Smooth muscle cell (in vitro differentiated cells): ENCODE measurements around the gene STK11. TPM values are rescaled to one million over a fixed set of nuclear protein-coding genes. Genes with fewer than 3 reads are reported as not detected.

Experiments
- DNase-seq: peaks from one replicate; lab custom pipeline; 2025; ENCODE audit not compliant: unreplicated experiment; lab: John Stamatoyannopoulos, UW
- H2AFZ ChIP-seq: fragments of 200-600 bp; sonication (generic); 2 replicates; pipeline ENCODE4 v1.6.0; 2016; ENCODE audit warnings: antibody characterized with exemption, low read depth, mild to moderate bottlenecking
- H3F3A ChIP-seq: fragments of 200-600 bp; sonication (generic); 2 replicates; pipeline ENCODE4 v1.6.0; 2017; ENCODE audit warnings: antibody characterized with exemption, low read depth
- H3K27ac ChIP-seq: fragments of 200-600 bp; sonication (generic); 2 replicates; pipeline ENCODE4 v1.5.1; 2016; ENCODE audit warnings: low read depth, mild to moderate bottlenecking
- H3K27me3 ChIP-seq: fragments of 200-600 bp; sonication (generic); 2 replicates; pipeline ENCODE4 v1.6.1; 2016; ENCODE audit warnings: low read depth, mild to moderate bottlenecking
- H3K36me3 ChIP-seq: fragments of 200-600 bp; sonication (generic); 2 replicates; pipeline ENCODE4 v1.5.1; 2016; ENCODE audit warnings: low read depth
- H3K4me1 ChIP-seq: fragments of 200-600 bp; sonication (generic); 2 replicates; pipeline ENCODE4 v1.5.1; 2016; ENCODE audit warnings: low read depth
- H3K4me2 ChIP-seq: fragments of 200-600 bp; sonication (generic); 2 replicates; pipeline ENCODE4 v1.6.0; 2016; ENCODE audit warnings: mild to moderate bottlenecking
- H3K4me3 ChIP-seq: fragments of 200-600 bp; sonication (generic); 2 replicates; pipeline ENCODE4 v1.5.1; 2016; ENCODE audit warnings: mild to moderate bottlenecking
- H3K79me2 ChIP-seq: fragments of 200-600 bp; sonication (generic); 2 replicates; pipeline ENCODE4 v1.6.0; 2016; ENCODE audit warnings: low read depth, mild to moderate bottlenecking
- H3K9ac ChIP-seq: fragments of 200-600 bp; sonication (generic); 2 replicates; pipeline ENCODE4 v1.6.0; 2016; ENCODE audit warnings: low read depth
- H3K9me3 ChIP-seq: fragments of 200-600 bp; sonication (generic); replicated peaks from 2 replicates; pipeline ENCODE4 v1.5.1; 2016; ENCODE audit warnings: low read depth
- H4K20me1 ChIP-seq: fragments of 200-600 bp; sonication (generic); 2 replicates; pipeline ENCODE4 v1.6.0; 2016; ENCODE audit warnings: low read depth
- CTCF ChIP-seq: fragments of 200-600 bp; sonication (generic); IDR thresholded peaks from 2 replicates; pipeline ENCODE4 v1.5.1; 2017; ENCODE audit warnings: borderline replicate concordance, mild to moderate bottlenecking, antibody characterized with exemption; ENCODE audit not compliant: insufficient read depth, poor library complexity, severe bottlenecking
- WGBS: methylation state at CpG from one replicate; pipeline ENCODE4 v1.1.7; 2016; ENCODE audit warnings: low lambda C conversion rate; 5-methylcytosine and 5-hydroxymethylcytosine counted together
- polyA plus RNA-seq: library from polyadenylated mRNA; unstranded; fragments of >200 nt; fragmentation: Nextera tagmentation; extraction: Ambion mirVana; gene quantifications from 2 replicates; pipeline ENCODE4 v1.2.1, GENCODE V29; 2016
- total RNA-seq: library from RNA; depleted of rRNA; stranded (reverse); fragments of >200 nt; gene quantifications from 2 replicates; pipeline ENCODE4 v1.2.3, GENCODE V29; 2014

The STK11 gene
- total and polyA plus RNA-seq, 2 experiments from 2014 or later: 23.6 to 62.3 TPM

GRCh38 chr19:1172353-1173158, 33.0 kb upstream of the STK11 start:
- Histone ChIP-seq H3K9me3 (no peaks in the 10 kb centered on the region), H4K20me1 (peaks cover 50% of the 10 kb centered on the region), H3K79me2 (peaks cover 60% of the 10 kb centered on the region), H3K27me3 (no peaks in the 10 kb centered on the region), H3K9ac (peak overlapping the region; percentile 86), H3K4me2 (peak overlapping the region; percentile 100), H2AFZ (no peak overlapping the region), H3K4me1 (peaks cover 16% of the 10 kb centered on the region), H3K36me3 (no peaks in the 10 kb centered on the region), H3K27ac (peak overlapping the region; percentile 75), H3F3A (peaks cover 16% of the 10 kb centered on the region), H3K4me3 (peak overlapping the region; percentile 85)
- 26% methylated on average over 36 of the region's 36 CpGs for WGBS
- TF ChIP-seq CTCF: no peak
- DNase-seq: peak; percentile 59

- peak overlapping the region; percentile 75 for H3K27ac ChIP-seq
- peaks cover 16% of the 10 kb centered on the region for H3F3A ChIP-seq
- H3K9ac ChIP-seq: peak overlapping the region; percentile 86
- no peaks in the 10 kb centered on the region for H3K27me3 ChIP-seq
- peaks cover 42% of the 10 kb centered on the region for H4K20me1 ChIP-seq
- H3K36me3 ChIP-seq: no peaks in the 10 kb centered on the region
- no peaks in the 10 kb centered on the region for H3K9me3 ChIP-seq
- peak overlapping the region; percentile 100 for H3K4me2 ChIP-seq
- peaks cover 16% of the 10 kb centered on the region for H3K4me1 ChIP-seq
- no peak overlapping the region for H2AFZ ChIP-seq
- peaks cover 53% of the 10 kb centered on the region for H3K79me2 ChIP-seq
- no peak for TF ChIP-seq CTCF
- peak; percentile 59 for DNase-seq
- WGBS: 1% methylated on average over 41 of the region's 47 CpGs
- peak overlapping the region; percentile 85 for H3K4me3 ChIP-seq
Observed at GRCh38 chr19:1173159-1173844, 32.3 kb upstream of the STK11 start.

- H3K27ac ChIP-seq: peak within 1 kb of the TSS; percentile 75
- H3K9me3 ChIP-seq: no peaks in the 10 kb centered on the region
- H3K36me3 ChIP-seq: no peaks in the 10 kb centered on the region
- DNase-seq: peak; percentile 64
- H3K9ac ChIP-seq: peak within 1 kb of the TSS; percentile 86
- peak within 1 kb of the TSS; percentile 85 for H3K4me3 ChIP-seq
- peaks cover 16% of the 10 kb centered on the region for H3F3A ChIP-seq
- peak within 1 kb of the TSS; percentile 100 for H3K4me2 ChIP-seq
- no peaks in the 10 kb centered on the region for H3K27me3 ChIP-seq
- peaks cover 45% of the 10 kb centered on the region for H3K79me2 ChIP-seq
- H2AFZ ChIP-seq: no peak within 1 kb of the TSS
- peaks cover 15% of the 10 kb centered on the region for H3K4me1 ChIP-seq
- no peak for TF ChIP-seq CTCF
- WGBS: 30% methylated on average over 42 of the region's 84 CpGs
- H4K20me1 ChIP-seq: peaks cover 34% of the 10 kb centered on the region
Observed at GRCh38 chr19:1173845-1174809, 31.5 kb upstream of the STK11 start, which contains the start of gene SBNO2. TSS of gene SBNO2 (minus strand) at chr19:1174268. CDS start at chr19:1154276, 19,992 bp downstream.
